Occipital lobe (tissue), 2 donors: Measurements from ENCODE around the gene WRAP73. TPM values are rescaled to one million over a fixed set of nuclear protein-coding genes. Genes with fewer than 3 reads are reported as not detected.

Source experiments
- DNase-seq: peaks from one replicate; lab custom pipeline; 2025; lab: John Stamatoyannopoulos, UW
- total RNA-seq: library from RNA; depleted of rRNA; stranded (reverse); fragments of >200 nt; gene quantifications from one replicate; pipeline ENCODE4 v1.2.3, GENCODE V29; 2014

The WRAP73 gene
- total RNA-seq: 10.8 TPM

DNA sequence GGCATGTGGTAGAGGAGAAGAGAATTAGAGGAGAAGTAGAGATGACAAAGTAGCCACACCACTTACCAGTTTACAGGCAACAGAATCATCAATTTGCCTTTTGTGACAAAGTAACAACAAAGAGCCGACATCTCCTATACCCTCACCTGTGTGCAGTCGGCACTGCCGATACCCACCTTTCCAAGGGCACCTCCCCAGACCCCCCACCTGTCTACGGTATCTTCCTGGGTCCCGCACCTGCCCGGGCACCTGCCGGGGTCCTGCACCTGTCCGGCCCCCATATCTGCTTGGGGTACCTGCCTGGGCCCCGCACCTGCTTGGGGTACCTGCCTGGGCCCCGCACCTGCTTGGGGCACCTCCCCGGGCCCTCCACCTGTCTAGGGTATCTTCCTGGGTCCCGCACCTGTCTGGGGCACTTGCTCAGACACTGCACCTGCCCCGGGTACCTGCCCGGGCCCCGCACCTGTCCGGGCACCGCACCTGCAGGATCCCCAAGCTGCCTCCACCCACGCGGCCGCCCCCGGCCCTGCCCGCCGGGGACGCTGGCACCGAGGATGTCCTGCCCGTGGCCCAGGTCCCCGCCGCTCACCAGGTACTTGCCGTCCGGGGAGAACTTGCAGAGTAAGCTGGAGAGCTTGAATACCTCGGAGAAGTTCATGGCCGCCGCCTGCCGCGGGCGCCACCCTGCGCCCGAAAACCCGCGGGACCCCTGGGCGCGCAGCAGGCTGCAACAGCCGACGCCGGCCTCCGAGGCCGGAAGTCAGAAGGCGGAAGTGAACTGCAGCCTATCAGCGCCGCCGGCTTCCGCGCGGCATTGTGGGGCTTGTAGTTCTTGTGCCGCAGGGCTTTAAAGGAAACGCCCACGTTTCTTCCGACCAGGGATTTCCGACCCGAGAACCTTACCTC is at the start of gene WRAP73:
Gene WRAP73, minus strand, starts transcription at position 762 of the 906 bp plus-strand sequence. Its CDS starts 104 bp downstream, at position 658.
- peak; percentile 73 for DNase-seq

DNA sequence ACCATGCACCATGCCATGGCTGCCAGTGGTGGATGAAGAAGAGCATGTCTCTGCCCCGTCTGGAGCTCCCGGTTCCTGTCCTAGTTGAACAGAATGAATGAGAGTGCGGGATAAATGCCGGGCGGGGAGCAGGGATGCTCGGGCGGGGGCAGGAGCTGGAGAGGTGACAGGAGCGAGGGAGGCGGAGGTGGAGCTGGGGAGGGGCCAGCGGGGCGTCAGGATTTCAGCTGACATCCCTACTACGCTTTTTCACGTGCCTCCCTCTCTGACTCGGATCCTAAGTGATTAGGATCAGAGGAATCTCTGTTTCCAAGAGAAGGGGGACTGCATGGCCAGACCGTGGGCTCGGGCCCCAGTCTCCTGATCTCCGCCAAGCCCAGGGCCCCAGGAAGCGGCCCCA is 49.7 kb upstream of the WRAP73 start:
- no peak for DNase-seq

DNA sequence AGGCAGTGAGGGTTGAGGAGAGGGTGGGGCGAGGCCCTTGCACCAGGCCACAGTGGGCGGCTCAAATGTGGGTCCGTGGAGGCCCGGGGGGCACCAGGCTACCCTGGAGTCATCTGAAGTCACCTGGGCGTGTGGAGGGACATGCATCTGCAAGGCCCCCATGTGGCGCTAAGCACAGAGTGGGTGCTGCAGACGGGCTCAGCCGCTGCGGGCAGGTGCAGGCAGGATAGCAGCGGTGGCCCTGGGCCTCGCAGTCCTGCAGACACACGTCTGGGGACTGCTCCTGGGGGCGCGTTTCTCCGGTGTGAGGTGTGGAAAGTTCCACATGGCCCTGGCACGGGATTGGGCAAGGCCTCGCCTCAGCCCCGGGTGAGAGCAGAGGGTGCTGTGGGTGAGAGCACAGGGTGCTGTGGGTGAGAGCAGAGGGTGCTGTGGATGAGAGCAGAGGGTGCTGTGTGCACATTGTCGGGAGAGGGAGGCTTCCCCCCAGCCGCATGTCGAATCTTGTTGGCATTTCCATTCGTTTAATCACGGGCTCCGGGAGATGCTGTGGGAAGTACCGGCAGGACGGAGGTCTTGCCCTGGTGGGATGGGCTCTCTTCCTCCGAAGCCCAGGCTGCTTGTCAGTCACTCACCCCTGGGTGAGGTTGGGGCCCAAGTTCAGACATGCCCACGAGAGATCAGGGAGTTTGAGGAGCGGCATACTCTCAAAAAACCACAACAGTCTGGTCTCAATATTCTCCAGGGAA is 48.9 kb upstream of the WRAP73 start:
- DNase-seq: no peak

DNA sequence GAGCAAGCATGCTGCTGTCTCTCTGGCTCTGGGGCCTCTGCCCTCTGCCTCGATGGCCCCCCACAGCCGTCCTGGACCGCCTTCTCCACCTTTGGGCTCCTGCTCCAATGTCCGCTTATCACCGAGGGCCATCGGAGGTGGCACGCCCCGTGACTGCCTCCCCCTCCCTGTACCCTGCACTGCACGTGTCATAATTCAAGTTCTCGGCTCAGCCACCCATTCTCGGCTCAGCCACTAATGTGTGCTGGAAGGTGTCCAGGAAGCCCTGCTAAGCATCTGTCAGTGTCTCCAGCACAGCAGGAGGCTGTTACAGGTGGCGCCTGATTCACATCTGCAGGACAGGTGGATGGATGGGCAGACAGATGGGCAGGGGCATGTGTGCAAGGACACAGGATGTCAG is 47.9 kb upstream of the WRAP73 start:
- DNase-seq: no peak

DNA sequence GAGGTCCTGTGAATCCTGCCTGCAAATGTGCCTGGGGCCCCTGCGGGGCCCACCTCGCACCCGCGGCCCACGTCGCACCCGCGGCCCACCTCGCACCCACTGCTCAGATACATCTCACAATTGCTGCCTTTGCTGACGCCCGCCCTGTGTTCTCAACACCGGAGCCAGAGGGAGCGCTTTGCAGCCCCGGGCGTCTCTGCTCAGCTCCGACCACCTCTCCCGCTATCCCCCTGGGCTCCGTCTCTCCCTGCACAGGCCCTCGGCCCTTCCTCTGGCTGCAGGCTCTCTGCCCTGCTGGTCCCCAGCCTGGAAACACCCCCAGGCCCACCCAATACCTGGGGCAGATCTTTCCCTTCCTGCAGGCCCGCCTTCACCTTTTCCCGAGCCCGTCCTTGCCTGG is 47.2 kb upstream of the WRAP73 start:
- DNase-seq: no peak

DNA sequence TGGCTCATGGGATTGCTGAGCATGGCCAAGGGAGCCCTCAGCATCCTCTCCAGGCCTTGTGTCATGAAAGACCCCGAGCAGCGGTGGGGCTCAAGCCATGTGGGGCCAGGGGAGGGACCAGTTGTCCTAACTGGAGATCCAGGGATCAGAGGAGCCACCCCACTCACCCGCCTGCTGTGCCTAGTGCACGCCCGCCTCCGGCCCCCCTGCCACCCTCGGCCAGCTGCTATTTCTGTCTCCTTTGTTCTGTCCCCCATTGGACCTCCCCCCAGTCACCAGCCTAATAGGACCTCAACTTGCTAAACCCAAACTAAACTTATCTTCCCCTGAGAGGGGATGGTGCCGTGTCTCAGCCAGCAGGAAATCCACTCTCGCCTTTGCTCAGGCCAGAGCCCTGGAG is 46.8 kb upstream of the WRAP73 start:
- no peak for DNase-seq

DNA sequence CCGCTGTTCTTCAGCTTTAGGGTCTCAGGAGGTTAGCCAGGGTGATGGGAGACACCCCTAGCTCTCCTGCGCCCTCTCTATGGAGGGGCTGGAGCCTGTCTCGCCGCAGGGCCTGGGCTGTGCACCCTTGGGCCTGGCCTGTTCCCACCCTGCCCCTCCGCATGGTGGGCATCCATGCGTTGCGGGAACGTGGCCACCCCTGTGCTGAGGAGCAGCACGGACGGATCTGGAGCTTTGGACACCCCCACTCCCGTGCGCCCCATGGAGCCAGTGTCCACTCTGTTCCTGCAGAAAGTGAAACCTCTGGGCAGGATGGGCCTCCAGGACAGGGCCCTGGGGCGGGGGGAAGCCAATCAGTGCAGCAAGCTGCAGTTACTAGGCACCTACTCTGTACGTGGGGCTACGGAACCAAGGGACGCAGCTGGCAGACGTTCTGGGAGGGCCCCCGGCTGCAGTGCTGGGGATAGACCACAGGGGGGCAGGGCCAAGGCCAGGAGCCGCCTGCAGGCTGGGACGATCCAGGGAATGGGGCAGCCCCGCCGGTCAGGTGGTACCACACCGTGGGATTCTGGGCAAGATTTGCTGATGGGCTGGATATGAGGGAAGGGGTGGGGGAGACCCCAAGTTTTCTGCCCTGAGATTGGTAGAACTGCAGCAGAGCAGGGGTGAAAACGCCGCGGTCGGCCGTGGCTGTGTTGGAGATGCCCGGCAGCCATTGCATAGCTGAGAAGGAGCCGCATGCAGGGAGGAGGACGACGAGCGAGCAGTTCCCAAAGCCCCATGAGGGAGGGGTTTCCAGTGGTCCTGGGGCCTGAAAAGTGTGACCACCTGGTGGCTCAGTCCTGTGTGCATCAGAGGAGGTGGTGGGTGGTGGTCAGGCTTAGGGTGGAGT is 45.7 kb upstream of the WRAP73 start:
- DNase-seq: no peak

DNA sequence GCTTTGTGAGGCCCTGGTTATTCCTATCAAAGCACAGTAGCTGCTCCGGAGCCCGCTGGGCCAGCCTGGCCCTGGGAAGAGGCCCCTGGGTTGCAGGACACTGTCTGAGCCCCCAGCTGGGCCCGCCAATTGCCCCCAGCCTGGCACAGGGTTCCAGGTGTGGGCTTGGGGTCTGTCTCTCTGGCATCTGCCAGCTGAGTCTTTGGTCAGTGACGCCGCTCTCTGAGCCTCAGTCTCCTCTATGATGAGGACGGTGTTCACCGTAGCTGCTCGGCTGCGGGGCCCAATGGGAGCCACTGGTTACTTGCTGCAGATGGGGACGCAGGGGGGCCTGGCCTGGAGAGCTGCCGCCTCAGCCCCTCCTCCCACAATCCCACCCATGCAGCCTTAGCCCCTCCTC is 43.4 kb upstream of the WRAP73 start:
- DNase-seq: no peak

DNA sequence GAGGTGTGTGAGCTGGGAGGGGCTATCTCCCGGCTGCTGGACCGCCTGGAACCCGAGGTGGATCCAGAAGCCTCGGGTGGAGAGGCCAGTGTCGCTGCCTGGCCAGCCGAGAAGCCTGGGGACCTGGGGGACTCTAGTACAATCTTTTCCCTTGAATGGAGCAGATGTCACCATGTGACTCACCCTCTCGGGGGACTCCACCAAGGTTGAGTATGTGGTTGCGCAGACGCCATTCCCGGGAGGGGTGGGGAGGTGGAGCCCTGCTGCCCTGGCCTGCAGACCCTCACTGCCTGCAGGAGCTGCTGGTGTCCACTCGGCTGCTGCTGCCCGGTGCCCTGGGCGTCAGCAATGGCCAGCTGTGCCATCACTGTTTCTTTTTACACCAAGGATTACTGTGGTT is 42.7 kb upstream of the WRAP73 start:
- no peak for DNase-seq

GRCh38 chr1:3691421-3692204 is 41.7 kb upstream of the WRAP73 start:
- DNase-seq: no peak

- DNase-seq: no peak
Observed at GRCh38 chr1:3690282-3691065, 40.6 kb upstream of the WRAP73 start.

DNA sequence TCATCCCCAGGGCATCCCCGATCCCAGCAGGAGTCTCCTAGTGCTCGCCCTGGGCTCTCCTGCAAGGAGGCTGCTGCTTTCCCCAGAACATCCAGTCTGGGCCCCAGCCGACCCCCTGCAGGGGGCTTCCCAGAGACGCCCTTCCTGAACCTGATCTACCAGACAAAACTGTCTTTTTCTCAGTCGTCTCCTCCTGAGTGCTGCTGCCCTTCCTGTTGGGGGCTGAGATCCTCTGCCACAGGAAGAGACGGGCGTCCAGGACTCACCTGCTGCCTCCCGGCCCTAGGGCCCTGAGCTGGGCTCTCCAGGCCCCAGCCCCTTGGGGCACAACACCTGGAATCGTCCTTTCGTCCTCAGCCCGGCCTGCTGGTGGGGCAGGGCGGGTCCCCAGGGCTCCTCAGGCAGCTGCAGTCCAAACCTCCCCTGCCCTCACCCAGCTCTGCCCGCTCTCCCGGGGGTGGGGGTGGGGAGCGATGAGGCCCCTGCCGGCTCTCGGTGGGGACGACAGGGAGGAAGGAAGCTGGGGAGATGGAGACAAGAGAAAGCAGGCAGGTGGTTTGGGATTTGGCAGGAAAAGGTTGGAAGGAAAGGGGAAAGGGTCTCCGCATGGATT is 39.3 kb upstream of the WRAP73 start:
- DNase-seq: no peak

DNA sequence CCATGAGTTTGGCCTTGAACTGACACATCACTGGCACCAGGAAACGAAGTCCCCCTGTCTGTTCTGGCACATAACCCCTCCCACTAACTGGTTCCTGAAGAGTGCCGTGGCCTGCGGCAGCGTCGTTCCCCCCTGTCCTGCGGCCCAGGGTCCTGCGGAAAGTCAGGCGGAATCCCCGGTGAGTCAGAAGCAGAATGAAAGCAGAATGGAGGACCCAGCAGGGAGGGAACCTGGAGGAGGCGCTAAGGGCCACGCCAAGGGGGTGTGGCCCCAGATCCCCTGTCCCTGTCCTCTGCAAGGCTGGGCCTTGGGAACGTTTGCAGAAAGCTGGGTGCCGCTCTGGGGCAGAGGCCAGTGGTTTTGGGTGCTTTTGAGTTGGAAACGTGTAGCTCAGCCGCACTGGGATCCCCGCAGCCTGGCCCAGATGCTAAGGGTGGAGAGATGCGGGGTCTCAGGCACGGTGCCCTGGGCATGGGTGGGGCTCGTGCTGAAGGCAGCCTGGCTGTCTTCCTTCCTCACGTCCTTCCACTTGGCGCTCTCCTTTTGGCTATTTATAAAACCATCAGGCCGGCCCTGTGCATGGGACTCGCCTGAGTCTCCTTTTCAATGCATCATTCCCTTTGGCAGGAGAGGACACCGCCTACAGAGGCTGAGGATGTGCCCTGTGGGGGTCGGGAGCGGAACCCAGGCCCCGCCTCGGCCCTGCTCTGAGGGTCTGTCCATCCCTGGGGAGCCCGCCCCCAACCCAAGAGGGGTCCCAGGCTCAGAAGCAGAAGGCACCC is 38.6 kb upstream of the WRAP73 start:
- DNase-seq: no peak

- no peak for DNase-seq
Observed at GRCh38 chr1:3687504-3687903, 37.6 kb upstream of the WRAP73 start.

DNA sequence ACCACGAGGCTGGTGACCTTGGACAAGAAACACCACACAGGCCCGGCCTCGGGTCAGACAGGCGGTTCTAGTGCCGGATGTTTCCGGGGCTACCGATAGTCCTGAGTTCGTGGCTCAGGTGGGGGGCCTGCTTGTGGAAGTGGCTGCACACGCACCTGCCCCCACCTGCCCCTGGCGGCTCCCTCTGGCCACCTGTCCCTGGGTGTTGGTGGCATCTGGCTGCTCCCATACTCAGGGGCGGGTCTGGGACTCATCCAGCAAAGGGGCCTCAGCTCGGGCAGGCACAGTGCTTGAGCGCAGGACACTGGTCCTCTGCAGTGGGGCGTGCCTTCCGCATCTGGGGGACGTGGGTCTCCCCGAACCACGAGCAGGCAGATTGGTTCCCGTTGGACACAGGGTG is 36.0 kb upstream of the WRAP73 start:
- no peak for DNase-seq

- DNase-seq: no peak
Observed at GRCh38 chr1:3685222-3685621, 35.3 kb upstream of the WRAP73 start.

GRCh38 chr1:3683992-3684391 is 34.1 kb upstream of the WRAP73 start:
- no peak for DNase-seq

GRCh38 chr1:3683197-3683596 is 33.3 kb upstream of the WRAP73 start:
- DNase-seq: no peak
